RPMI8226 (cell line): ENCODE data around the gene COA7.
A peak's percentile ranks its signal among the peaks of the same experiment; 100 is the strongest.

ENCODE experiments used
- DNase-seq: peaks from one replicate; pipeline ENCODE4 v3.0.0-alpha.2; 2015

COA7 gene

GRCh38 chr1:52667984-52668383 is 30.2 kb downstream of the COA7 start:
- no peak for DNase-seq

- no peak for DNase-seq
These were observed 30.9 kb downstream of the COA7 start for GRCh38 chr1:52667290-52667689.

DNA sequence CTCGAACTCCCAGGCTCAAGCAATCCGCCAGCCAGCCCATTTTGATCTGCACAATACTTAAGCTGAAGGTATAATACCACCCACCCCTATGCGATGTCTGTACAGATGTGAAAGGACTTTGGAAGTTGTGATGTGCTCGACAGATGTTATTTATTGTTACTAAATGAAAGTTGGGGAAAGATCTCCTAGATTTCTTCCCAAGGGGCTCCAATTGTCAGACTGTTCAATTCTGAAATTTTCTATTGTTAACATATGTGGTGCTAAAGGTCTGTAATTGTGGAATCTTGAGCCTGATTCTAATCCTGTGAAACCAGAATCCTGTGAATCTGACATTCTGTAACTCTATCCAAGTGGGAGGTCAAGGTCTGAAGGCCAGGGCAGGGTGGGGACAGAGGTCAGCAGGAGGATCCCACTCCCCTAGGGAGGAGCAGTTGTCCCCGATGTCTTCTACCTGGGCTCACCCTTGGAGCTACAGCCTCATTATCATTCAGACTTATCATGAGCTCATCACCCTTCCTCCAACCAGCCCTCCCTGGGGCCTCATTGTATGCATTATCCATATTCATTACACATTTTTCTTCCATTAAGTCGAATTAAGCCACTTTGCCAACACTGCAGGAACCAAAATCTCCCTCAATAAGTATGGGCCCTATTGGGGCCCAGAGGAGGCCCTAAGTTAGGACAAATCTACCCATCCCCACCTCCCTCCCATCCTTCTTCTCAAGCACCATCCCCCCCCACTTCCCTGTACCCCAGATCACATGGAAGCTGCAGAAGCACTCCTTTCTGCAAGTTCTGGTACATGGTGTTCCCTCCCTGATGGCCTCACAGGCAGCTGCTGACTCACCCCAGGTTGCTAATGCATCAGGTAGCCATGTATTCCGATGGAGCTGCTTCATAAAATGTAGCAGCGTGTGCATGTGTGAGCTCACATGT is 32.9 kb downstream of the COA7 start:
- no peak for DNase-seq

DNA sequence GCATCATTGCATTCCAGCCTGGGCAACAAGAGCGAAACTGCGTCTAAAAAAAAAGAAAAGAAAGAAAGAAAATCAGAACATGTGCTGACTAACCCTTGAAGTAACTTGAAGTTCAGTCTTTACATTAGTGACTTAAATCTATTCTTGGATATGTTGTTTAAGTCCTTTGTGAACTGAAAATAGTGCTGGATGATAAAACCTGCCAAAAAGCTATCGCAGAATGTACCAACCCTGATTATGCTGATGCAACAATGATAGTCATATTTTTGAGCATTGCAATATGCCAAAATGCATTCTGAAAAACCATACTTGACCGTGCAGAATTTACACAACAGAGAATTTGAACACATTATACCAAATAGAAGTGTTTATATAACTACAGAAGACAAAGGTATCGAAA is 34.4 kb downstream of the COA7 start:
- no peak for DNase-seq

- DNase-seq = no peak
These were observed 35.4 kb downstream of the COA7 start for GRCh38 chr1:52662645-52663313.

GRCh38 chr1:52660807-52661206 is 37.3 kb downstream of the COA7 start:
- DNase-seq = no peak

DNA sequence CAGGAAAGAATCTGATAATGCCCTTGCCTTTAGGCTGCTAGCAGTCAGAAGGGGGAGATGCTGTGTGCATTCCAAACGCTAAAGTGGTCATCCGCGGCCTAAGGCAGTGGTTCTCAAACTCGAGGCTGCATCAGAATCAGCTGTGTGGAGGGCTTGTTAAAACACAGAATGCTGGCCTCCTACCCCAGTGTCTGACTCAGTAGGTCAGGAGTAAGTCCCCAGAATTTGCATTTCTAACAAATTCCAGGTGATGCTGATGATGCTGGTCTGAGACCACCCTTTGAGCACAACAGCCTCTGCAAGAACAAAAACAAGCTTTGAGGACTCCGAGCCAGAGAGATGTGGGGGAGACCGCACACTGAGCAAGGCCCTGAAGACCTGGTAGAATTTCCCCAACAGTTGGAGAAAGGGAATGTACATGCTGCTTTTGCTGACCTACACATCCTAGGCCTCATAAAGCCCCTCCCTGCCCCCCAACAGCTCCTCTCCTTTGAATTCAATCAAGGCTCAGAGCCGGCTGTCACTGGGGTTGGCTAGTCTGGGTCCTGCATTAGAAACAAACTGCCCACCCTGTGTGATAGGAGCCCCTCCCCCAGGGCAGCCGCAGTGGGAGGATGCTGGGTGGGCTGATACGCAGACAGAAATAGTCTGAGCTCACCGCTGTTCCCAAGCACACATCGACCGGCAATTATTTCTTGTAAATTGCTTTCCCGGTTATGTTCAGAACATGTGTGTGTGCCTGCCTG is 38.1 kb downstream of the COA7 start:
- no peak for DNase-seq

GRCh38 chr1:52659356-52659755 is 38.8 kb downstream of the COA7 start:
- no peak for DNase-seq

- DNase-seq = no peak
These were observed 39.4 kb downstream of the COA7 start for GRCh38 chr1:52658795-52659194.

DNA sequence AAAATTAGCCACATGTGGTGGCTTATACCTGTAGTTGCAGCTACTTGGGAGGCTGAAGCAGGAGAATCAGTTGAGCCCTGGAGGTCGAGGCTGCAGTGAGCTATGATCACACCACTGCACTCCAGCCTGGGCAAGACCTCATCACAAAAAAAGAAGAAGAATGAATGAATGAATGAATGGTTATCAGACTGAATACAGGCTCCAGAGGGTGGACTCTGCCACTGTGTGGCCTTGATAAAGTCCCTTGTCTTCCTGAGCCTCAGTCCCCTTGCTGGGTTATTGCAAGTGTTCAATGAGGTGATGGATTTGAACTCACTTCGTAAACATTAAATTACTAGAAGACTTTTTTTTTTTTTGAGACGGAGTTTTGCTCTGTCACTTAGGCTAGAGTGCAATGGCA is 40.4 kb downstream of the COA7 start:
- DNase-seq = no peak

GRCh38 chr1:52654063-52654462 is 44.1 kb downstream of the COA7 start:
- no peak for DNase-seq

- DNase-seq = no peak
These were observed 44.8 kb downstream of the COA7 start for GRCh38 chr1:52653207-52653849.

- no peak for DNase-seq
These were observed 46.2 kb downstream of the COA7 start for GRCh38 chr1:52651904-52652303.

DNA sequence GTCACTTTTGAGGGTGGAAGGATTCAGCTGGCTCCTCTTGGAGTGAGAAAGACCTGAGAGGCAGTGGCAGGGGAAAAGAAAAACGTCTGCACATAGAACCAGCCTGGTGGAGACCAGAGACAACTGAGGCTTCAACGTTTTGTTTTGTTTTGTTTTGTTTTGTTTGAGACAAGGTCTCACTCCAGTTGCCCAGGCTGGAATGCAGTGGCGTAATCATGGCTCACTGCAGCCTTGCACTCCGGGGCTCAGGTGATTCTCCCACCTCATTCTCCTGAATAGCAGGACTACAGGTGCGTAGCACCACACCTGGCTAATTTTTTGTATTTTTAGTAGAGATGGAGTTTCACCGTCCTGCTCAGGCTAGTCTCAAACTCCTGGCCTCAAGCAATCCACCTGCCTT is 52.9 kb downstream of the COA7 start:
- DNase-seq = no peak

GRCh38 chr1:52641307-52641706 is 56.8 kb downstream of the COA7 start:
- no peak for DNase-seq

GRCh38 chr1:52640697-52641096 is 57.5 kb downstream of the COA7 start:
- DNase-seq = no peak

GRCh38 chr1:52637946-52638345 is 60.2 kb downstream of the COA7 start:
- DNase-seq = no peak

DNA sequence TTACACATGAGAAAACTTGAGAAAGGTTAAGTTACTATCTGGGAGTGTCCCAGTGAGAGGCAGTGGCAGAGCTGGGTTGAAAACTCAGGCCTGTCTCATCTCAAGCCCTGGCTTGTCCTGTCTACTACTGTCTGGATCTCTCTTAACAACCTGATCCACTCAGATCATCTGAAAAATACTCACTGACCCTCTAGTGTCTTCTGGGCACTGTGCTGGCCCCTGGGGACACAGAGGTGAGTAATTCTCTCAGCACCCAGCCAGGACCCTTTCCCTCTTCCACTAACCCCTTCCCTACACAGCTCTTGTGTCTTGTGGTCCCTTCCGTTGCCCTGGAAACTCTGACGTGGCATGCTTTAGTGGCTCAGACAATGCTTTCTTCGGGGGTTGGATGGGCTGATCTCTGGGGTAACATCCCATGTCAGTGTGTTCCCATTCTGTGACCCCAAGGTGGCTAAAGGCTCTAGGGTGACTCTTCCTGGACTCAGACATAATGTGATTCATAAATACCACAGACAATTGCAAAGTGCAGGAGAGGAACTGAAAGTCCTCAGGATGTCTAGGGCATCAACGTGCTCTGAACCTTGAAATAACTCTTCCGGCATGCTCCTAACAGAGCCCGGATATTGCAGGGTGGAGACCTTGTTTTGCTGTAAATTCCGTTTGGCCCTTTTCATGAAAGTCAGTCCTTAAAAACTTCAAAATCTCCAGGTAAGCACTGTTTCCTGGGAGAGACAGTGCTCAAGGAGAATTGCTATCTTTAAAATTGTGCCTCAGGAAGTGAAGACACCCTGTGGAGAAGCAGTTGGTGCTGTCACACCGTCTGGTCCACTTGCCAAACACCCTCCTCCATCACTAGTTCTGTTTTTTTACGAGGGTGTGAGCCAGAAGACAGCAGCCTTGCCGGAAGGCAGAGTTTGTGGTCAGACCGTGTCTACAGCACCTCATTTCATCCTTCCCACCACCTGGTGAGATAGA is 61.1 kb downstream of the COA7 start:
- peak; percentile 92 for DNase-seq

- DNase-seq = peak; percentile 37
These were observed 62.6 kb downstream of the COA7 start for GRCh38 chr1:52635321-52636089.
